Type B pancreatic cell (in vitro differentiated cells): ENCODE measurements around the gene DAZAP1. TPM values are rescaled to one million over a fixed set of nuclear protein-coding genes. Genes with fewer than 3 reads are reported as not detected.

Source experiments
- DNase-seq: peaks from one replicate; pipeline ENCODE4 v3.0.0; 2021; ENCODE audit warnings: mixed read lengths; ENCODE audit not compliant: unreplicated experiment; ENCODE audit errors: extremely low spot score
- H3K27ac Mint-ChIP-seq: 2 replicates; pipeline ENCODE4 v1.8.0; 2021; ENCODE audit warnings: mild to moderate bottlenecking, mixed read lengths
- H3K27me3 Mint-ChIP-seq: 2 replicates; pipeline ENCODE4 v1.8.0; 2021; ENCODE audit warnings: mixed read lengths
- H3K36me3 Mint-ChIP-seq: 2 replicates; pipeline ENCODE4 v1.8.0; 2021; ENCODE audit warnings: mixed read lengths
- H3K4me1 Mint-ChIP-seq: one replicate; pipeline ENCODE4 v1.8.0; 2021; ENCODE audit warnings: mixed read lengths; ENCODE audit not compliant: unreplicated experiment
- H3K4me3 Mint-ChIP-seq: 2 replicates; pipeline ENCODE4 v1.8.0; 2021; ENCODE audit warnings: mild to moderate bottlenecking, mixed read lengths
- H3K9me3 Mint-ChIP-seq: 2 replicates; pipeline ENCODE4 v1.8.0; 2021; ENCODE audit warnings: mixed read lengths
- CTCF ChIP-seq: fragments of 200-600 bp; sonication (generic); conservative IDR thresholded peaks from 2 replicates; pipeline ENCODE4 v1.5.0; 2021; ENCODE audit warnings: antibody characterized with exemption, mild to moderate bottlenecking
- total RNA-seq: library from RNA; stranded (reverse); gene quantifications from 2 replicates; pipeline ENCODE4 v1.2.1, GENCODE V29; 2021; ENCODE audit warnings: low replicate concordance

The DAZAP1 gene
- total RNA-seq, 1 donor from 2014 or later, result 124 TPM

- Mint-ChIP-seq H3K4me3 (no peak overlapping the region), H3K36me3 (peaks cover 10% of the 10 kb centered on the region), H3K4me1 (peaks cover 14% of the 10 kb centered on the region), H3K9me3 (no peaks in the 10 kb centered on the region), H3K27me3 (peaks cover 10% of the 10 kb centered on the region), H3K27ac (no peak overlapping the region)
- no peak for DNase-seq
- no peak for TF ChIP-seq CTCF
Observed at GRCh38 chr19:1379961-1380489, 27.4 kb upstream of the DAZAP1 start.

DNA sequence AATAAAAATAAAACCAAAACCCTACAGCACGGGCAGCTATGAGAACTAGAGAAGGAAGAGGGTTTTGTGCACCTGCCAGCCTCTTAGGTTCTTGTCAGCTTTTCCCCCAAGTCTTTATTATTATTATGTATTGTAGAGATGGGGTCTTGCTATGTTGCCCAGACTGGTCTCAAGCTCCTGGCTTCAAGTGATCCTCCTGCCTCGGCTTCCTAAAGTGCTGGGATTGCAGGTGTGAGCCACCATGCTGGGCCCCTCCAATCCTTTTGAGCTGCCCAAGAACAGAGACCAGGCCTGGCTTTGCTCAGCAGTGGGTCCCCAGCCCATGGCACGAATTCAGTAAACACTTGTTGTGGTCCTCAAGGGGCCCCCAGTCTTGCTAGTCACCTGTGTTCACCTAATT is 25.1 kb upstream of the DAZAP1 start:
- no peak for TF ChIP-seq CTCF
- peaks cover 14% of the 10 kb centered on the region for H3K4me1 Mint-ChIP-seq
- no peak overlapping the region for H3K27ac Mint-ChIP-seq
- no peaks in the 10 kb centered on the region for H3K9me3 Mint-ChIP-seq
- no peak overlapping the region for H3K4me3 Mint-ChIP-seq
- peaks cover 6% of the 10 kb centered on the region for H3K36me3 Mint-ChIP-seq
- peaks cover 10% of the 10 kb centered on the region for H3K27me3 Mint-ChIP-seq
- no peak for DNase-seq

- Mint-ChIP-seq H3K27me3 (peaks cover 10% of the 10 kb centered on the region), H3K4me3 (peak overlapping the region; percentile 96), H3K9me3 (no peaks in the 10 kb centered on the region), H3K4me1 (peaks cover 14% of the 10 kb centered on the region), H3K27ac (peak overlapping the region; percentile 100), H3K36me3 (peaks cover 6% of the 10 kb centered on the region)
- no peak for DNase-seq
- no peak for TF ChIP-seq CTCF
Observed at GRCh38 chr19:1383017-1383311, 24.4 kb upstream of the DAZAP1 start.

DNA sequence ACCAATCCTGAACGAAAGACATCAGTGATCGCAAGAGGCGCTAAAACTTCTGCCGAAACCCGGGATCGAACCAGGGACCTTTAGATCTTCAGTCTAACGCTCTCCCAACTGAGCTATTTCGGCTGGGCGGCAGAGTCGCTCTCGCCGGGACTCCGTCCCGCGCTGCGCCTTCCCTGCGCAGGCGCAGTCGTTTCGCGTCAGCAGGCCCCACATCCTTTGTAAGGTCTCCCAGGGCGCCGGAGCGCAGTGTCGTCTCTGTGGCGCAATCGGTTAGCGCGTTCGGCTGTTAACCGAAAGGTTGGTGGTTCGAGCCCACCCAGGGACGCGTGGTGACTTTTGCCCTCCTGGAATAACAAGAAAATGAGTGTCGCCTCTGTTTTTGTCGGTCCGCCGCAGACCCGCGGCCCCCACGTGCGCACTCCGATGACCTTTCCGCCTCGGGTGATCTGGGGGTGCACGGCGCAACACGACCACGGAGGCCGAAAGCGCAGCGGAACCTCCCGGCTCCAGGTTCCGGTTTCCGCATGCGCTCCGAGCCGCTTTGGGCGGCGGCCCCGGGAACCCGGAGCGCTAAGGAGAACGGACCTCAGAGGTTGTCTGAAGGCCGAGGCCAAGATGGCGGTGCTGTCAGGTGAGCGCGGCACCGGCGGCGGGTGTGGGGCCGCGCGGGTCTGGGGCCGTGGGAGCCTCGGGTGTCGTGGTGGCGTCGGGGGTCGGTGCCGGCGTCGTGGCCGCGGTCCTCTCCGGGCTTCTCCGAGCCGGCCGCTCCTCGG is 23.9 kb upstream of the DAZAP1 start, which contains the start of gene NDUFS7:
Gene NDUFS7 (plus strand): TSS at position 596 of the 773 bp plus-strand sequence. CDS start 20 bp downstream, at position 616.
- H3K27me3 Mint-ChIP-seq, result peaks cover 10% of the 10 kb centered on the region
- TF ChIP-seq CTCF, result peak; percentile 59
- H3K9me3 Mint-ChIP-seq, result no peaks in the 10 kb centered on the region
- H3K4me1 Mint-ChIP-seq, result peaks cover 14% of the 10 kb centered on the region
- peak; percentile 97 for DNase-seq
- H3K27ac Mint-ChIP-seq, result peak within 1 kb of the TSS; percentile 100
- H3K36me3 Mint-ChIP-seq, result peaks cover 6% of the 10 kb centered on the region
- H3K4me3 Mint-ChIP-seq, result peak within 1 kb of the TSS; percentile 96

- TF ChIP-seq CTCF, result no peak
- Mint-ChIP-seq H3K36me3 (peaks cover 9% of the 10 kb centered on the region), H3K9me3 (no peaks in the 10 kb centered on the region), H3K27ac (peak overlapping the region; percentile 42), H3K4me3 (peak overlapping the region; percentile 82), H3K27me3 (peaks cover 10% of the 10 kb centered on the region), H3K4me1 (peaks cover 14% of the 10 kb centered on the region)
- no peak for DNase-seq
Observed at GRCh38 chr19:1384085-1384462, 23.3 kb upstream of the DAZAP1 start.
